ENCODE measurements around the gene AKR1B15.
"Not testable (repeated sequence)": the region's sequence is repeated elsewhere in the genome, so short reads cannot be mapped to it uniquely, and the experiment has no call there.

AKR1B15 gene

DNA sequence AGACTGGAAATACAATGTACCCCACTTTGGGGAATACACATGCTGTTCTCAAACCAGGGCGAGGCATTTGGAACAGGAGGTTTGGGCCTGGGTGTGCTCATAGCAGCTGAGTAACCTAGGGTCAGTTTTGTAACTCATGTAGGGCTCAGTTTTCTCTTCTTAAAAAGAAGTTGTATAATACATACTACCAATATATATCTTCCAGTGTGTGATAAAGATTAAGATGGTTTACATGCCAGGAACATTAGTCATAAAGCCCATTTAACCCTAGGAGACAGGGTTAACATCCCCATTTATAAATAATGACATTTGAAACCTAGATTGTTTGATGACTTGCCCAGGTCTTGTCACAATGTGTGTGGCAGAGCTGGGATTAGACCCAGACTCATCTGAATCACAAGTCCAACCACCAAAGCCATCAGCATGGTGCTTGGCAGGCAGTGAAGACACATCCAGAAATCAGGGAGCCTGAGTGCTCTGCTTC is 15.6 kb upstream of the AKR1B15 start:
- DNase-seq = no peak

DNA sequence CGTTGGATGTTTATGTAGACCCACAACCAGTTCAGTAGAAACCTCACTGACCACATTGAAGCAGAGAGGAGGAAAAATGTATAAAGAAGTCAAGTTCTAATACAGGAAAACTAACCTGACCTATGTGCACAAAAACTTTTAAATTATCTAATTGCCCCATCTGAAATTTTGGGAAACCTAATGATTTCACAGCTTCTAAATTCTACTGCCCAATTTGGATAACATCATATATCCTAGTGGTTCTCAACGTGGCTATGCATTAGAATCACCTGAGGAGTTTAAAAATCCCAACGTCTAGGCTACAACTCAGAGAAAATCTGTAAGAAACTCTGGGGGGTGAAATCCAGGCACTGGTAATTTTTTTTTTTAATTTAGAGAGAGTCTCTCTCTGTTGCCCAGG is 14.3 kb upstream of the AKR1B15 start:
- DNase-seq = no peak

DNA sequence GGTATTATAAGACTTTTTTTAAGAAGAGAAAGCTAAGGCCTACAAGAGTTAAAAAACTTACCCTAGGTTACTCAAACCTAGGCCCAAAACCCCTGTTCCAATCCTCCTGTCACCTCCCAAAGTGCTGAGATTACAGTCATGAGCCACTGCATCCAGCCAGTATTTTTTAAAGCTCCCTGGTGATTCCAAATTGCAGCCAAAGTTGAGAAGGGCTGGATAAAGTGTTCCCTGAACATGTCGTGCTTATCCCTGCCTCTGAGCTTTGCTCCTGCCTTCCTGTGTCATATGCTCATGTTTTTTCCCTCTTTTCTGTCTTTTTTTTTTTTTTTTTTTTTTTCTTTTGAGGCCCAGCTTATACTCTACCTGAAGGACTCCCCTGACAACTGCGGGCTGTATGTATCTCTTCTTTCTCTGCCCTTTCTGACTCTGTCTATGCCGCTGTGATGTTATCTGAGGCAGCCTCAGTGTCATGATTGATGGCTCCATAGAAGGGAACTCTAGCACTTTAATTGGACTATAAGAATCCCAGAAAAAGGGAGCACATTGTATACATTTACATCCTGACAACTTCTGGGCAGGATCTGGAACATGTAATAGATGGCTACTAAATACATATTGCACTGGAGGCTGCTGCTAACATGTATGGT is 13.5 kb upstream of the AKR1B15 start:
- DNase-seq = no peak

DNA sequence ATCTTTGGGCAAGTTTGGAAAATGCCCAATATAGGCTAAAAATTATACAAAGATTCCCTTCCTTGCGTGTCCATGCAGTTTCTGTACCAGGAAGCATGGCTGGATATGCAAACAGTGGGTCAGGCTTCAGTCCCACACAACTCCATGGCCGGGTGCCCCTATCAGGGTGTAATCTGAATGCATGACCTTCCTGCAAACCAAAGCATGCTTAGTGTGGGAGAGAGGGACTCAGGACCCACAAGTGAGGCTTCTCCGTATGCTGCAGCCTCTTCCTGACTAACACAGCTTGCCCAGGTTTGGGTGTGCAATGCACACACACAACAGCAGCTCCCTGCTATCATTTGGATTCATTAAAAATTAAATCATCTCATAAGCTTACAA is 13.0 kb upstream of the AKR1B15 start:
- no peak for DNase-seq

DNA sequence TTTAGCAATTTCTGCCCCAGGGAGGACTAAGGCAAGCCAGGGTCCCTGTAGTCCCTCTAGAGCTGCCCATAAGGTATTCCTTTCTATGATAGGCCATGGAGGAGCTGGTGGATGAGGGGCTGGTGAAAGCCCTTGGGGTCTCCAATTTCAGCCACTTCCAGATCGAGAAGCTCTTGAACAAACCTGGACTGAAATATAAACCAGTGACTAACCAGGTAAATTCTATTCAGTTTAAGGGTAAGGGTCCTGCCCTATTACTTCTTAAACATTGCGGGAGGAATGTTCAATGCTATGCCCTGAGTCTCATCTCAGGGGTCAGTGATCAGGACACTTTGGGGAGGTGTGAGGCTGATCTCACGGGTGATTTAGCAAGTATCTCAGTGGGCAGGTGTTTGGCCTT is 12.4 kb upstream of the AKR1B15 start:
- not testable (repeated sequence) for DNase-seq

DNA sequence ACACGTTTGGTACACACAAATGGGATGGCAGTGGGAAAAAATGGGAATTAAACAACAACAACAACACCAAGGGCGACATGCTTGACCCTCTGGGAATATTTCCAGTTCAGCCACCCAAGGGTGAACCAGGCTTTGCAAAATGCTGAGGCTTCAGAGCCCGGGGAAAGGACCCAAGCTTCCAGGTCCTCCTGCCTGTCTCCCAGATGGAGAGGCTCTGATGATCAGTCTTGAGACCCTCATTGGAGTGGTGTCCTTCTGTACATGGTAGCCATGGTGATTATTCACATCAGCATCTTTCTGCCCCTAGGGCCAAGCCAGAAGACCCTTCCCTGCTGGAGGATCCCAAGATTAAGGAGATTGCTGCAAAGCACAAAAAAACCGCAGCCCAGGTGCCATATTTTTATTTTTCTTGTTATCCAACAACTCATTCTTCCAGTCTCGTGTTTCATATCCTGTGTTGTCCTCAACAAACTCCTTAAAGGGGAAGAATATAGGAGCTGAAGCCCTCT is 11.6 kb upstream of the AKR1B15 start:
- not testable (repeated sequence) for DNase-seq

DNA sequence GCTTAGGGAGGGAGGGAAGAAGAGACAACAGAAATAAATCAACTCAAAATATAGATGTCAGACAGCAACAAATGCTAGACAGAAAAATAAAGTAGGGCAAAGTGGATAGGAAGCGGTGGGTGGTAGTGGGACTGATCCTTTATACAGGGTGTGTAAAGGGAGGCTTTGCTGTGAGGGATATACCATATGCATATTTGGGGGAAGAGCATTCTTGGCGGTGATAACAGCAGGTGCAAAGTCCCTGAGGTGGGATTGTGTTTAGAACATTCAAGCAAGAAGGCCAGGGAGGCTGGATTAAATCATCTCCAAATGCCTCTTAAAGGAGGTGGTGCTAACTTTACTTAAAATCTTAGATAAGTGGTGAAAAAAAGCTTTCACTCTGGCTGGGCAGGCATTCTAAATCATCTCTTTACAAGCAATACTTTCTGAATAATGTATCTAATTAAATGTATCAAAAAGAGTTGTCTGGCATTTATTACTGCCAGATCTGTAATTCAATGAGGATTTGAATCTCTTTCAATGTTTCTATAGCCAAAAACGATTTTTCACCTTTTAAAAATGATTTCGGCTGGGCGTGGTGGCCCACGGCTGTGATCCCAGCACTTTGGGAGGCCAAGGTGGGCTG is 9.4 kb upstream of the AKR1B15 start:
- no peak for DNase-seq

DNA sequence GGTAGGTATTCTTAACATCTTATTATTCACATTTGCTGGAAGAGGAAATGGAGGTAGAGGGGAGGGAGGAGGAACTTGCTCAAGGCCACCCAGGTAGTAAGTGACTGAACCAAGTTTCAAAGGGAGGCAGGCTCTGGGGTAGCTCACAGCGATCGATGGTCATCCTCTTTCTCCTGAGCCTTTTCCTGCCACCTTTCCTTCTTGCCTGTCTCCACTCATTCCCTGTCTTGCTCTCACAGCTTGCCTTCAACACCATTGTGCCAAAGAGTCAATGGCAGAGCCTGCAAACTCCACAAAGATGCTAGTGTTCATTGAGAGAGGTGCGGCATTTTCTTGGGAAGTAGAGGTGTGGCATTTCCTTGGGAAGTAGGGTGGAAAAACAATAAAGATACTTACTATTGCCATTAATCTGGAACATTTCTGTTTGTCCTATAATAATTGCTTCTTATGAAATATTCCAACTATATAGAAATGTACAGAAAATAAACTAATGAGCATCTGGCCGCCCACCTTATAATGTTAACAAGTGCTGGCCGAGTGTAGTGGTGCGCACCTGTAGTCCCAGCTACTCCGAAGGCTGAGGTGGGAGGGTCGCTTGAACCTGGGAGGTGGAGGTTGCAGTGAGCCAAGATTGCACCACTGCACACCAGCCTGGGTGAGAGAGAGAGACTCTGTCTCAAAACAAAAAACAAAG is 7.3 kb upstream of the AKR1B15 start:
- not testable (repeated sequence) for DNase-seq

DNA sequence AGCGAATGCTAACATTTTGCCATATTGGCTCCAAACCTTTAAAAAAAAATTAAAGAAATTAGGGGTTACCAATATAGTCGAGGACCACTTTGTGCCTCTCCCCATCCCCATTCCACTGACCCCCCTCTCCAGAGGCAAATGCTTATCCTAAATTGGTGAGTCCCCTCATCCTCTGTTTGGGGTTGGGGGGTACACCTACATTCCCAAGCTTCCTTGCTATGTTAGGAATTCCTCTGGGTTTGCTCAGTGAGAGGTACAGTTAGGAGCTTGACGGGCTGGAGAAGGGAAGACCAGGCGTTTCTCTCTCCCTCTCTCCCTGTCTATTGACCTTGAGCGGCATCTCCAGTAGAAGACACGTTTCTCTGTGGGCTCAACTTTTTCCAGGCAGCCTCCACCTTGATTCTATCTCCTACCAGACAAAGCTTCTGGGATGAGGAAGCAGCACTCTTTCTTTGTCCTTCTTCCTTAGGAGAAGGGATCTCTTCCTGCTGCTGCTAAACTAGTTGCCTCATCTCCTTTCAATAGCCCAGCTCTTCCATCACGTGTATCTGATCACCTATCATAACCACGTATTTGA is 6.6 kb upstream of the AKR1B15 start:
- DNase-seq = no peak

DNA sequence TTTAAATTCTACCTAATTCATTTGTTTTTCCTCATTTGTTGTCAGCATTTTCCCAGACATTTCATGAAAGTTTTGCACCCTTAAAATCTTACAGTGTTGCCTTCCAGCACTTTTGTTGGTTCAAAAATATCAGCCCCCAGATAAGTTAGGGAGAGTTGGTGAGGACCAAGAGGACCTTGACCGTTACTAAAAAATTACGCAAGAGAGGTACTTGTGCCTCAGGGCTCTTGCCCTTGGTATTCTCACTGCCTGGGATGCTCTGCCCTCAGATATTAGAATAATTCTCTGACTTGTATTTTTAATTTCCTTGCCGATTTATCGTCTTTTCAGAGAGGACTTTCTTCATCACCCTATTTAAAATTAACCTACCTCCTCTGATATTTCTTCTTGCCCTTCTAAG is 3.5 kb upstream of the AKR1B15 start:
- DNase-seq = no peak

DNA sequence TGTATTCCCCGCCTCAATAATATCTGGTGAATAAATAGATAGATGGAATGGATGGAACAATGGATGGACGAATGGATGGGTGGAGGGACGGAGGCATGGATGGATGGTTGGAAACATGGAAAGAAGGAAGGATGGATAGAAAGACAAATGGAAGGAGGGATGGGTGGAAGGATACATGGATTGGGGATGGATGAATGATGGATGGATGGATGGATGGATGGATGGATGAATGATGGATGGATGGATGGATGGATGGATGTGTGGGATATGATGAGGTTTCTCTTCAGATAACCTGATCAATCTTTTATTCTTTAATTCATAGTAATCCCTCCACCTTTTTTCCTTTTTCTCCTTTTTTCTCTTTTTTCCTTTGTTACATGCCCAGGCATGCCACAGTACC is 3.0 kb upstream of the AKR1B15 start:
- DNase-seq = no peak

DNA sequence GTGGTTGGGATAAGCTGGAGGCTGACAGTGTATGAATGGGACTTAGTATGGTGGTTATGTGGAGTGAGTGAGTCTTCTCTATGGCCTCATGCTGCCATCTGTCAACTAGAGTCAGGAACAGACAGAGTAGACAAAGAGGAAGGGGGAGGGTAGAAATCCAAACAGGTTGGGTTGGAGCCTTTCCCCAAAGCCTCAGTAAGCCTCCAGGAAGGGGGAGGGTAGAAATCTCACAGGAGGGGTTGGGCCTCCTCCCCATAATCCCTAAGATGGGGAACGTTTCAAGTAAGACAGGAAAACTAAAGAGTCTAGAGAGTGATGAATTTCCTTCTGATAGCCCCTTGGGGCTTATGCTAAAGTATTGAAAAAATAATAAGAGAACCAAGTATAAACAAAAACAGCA is 2.0 kb upstream of the AKR1B15 start:
- DNase-seq = no peak

DNA sequence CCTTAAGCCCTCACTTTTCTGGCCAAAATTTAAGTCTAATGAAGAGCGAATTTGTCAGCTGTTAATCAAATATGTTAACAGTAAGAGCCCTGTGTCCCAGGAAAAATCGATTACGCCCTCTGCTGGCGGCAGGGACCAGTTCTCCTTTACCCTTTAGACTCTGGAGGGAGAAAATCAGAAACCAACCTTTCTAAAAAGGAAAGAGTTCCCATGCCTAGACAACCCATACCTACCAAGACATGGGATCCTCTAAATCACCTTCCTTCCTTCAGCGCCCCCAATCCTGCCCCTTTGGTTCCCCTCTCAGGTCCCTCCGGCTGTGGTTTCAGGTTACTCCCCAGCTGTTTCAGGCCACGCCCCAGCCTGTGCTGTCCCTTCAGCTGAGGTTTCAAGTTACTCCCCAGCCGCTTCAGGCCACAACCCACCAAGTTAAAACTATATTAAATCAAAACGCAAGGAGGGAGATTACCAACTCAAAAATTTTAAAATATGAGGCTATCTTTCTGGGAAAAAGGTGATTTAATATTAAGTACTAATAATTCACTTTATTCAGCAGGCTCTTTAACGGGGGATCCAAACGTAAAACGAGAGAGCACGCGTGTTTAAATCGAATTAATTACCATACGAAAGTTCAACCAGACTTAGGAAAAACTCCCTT is 1.4 kb upstream of the AKR1B15 start:
- peak; percentile 62 for DNase-seq

DNA sequence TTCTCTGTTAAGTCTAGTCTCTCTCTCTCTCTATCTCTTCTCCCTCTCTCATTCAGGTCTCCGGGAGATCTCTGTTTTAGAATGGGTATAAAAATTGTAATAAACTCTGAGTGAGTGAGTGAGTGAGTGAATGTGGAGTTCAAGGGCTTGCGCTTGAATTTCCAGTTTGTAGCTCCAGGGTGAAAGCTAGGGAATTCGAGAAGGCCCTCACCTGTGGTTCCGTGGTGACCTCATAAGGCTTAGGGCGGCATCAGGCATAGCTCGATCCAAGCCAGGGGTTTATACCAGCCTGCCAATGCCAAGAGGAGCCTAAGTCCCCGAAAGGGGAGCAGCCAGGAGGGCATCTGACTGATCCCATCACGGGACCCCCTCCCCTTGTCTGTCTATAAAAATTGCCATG is 456 bp downstream of the AKR1B15 start:
- DNase-seq = no peak

DNA sequence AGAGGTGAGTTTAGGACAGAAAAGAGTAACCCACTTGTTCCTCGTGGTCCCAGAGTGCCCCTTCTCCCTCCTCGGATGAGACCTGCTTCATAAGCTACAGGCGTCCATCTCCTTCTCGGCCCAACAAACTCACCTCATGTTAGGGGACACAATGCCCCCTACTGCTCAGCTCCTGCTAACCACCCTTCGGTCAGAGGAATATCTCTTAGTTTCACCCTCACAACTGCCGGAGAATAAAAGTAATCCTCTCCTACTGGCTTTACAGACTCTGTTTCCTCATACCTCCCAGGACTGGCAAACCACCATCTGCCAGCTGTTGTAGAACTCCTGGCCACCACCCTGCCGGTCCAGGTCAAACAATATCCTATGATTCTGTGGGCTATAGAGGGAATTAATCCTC is 3.2 kb downstream of the AKR1B15 start:
- no peak for DNase-seq

DNA sequence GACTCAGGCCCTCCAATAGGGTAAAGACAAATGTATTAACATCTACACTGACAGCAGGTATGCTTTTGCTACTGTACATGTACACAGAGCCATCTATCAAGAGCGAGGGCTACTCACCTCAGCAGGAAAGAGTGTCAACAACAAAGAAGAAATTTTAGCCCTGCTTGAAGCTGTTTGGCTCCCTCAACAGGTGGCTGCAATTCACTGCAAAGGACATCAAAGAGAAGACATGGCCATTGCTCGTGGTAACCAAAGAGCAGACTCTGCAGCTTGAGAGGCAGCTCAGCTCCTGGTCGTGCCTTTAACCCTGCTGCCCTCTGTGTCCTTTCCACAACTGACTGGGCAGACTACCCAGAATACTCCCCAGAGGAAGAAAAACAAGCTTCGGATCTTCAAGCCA is 5.1 kb downstream of the AKR1B15 start:
- DNase-seq = no peak

DNA sequence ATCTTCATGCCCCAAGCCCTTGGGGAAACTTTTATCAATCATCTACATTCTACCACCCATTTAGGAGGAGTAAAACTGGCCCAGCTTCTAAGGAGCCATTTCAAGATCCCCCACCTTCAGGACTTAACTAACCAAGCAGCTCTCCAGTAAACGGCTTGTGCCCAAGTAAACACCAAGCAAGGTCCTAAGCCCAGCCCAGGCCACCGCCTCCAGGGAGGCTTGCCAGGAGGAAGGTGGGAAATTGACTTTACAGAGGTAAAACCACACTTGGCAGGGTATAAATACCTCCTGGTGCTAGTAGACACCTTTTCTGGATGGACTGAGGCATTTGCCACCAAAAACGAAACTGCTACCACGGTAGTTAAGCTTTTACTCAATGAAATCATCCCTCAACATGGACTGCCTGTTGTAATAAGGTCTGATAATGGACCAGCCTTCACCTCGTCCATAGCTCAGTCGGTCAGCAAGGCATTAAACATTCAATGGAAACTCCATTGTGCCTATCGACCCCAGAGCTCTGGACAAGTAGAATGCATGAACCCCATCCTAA is 5.6 kb downstream of the AKR1B15 start:
- DNase-seq = no peak

DNA sequence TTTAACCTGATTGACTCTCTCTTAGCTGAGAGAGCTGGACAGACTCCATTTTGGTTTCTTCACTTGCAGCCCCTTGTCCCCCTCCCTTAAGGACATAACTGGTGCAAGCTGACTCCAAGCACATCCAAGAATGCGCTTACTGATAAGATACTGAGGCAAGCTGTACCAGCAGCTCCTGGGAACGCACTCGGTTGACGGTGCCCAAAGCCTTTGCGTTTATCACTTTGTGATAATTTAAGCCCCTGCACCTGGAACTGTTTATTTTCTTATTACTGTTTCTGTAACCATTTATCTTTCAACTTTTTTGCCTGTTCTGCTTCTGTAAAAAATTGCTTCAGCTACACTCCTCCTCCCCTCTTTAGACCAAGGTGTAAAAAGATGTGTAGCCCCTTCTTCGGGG is 8.5 kb downstream of the AKR1B15 start:
- no peak for DNase-seq

DNA sequence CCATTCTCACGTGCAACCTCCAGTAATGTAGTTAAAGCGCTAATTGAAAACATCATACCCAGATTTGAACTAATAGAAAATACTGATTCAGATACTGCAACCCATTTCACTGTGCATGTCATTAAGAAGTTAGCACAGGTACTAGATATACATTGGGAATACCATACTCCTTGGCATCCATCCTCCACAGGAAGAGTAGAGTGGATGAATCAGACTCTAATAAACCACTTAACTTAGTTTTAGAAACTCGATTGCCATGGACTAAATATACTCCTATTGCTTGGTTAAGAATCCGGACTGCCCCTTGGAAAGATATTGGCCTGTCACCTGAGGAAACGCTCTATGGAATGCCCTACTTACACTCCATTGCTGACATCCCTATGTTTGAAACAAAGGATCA is 9.5 kb downstream of the AKR1B15 start:
- no peak for DNase-seq

DNA sequence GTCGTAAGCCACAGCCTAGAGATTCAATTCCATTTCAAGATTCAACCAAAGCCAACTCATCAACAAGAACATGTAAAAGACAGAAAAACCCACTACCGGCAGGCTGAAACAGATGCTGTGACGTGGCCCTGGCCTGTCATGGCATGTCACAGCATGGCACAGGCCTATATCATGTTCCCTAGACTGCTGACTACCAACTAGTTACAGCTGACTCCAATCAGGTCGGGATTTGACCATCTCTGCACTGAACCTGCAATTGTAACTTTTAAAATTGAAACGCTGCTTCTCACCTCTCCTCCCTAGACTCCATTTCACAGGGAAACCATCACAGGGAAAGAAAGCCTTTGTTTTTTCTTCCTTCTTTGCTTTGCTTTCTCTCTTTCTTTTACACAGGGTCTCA is 12.7 kb downstream of the AKR1B15 start:
- not testable (repeated sequence) for DNase-seq

DNA sequence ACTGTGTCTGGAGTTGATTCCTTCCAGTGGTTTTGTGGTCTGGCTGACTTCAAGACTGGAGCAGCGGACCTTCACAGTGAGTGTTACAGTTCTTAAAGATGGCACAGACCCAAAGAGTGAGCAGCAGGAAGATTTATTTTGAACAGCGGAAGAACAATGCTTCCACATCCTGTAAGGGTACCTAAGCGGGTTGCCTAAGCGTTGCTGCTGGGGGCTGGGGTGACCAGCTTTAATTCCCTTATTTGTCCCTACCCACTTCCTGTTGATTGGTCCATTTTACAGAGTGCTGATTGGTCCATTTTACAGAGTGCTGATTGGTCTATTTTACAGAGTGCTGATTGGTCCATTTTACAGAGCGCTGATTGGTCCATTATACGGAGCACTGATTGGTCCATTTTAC is 13.2 kb downstream of the AKR1B15 start:
- no peak for DNase-seq

DNA sequence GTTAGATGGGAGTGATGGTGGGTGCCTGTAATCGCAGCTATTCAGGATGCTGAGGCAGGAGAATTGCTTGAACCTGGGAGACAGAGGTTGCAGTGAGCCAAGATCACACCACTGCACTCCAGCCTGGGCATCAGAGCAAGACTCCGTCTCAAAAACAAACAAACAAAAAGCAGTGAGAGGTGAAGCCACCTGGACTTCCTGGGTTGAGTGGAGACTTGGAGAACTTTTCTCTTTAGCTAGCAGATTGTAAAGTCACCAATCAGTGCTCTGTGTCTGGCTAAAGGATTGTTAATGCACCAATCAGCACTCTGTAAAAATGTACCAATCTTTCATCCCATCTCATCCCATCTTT is 14.5 kb downstream of the AKR1B15 start:
- not testable (repeated sequence) for DNase-seq

DNA sequence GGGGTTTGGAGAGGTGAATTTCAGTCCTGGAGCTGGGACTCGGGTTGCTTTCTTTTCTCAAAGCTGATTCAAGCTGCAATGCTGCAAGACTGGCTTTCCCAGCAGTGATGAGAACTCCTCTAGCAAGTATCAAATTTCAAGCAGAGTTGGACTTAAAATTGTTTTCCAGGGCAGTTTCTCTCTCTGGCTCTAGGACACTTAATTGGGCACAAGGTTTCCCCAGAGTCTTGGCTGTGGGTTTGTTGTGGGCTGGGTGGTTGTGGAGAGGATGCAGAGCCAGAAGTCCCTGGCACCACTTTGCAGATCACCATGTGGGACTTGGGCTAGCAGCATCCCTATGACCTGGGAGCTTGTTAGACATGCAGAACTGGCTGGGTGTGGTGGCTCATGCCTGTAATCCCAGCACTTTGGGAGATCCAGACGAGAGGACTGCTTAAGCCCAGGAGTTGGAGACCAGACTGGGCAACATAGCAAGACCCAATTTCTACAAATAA is 16.8 kb downstream of the AKR1B15 start:
- no peak for DNase-seq
